Prostate gland (tissue), 2 donors: Measurements from ENCODE around the gene HS6ST3. TPM values are rescaled to one million over a fixed set of nuclear protein-coding genes. Genes with fewer than 3 reads are reported as not detected.

ENCODE experiments used
- DNase-seq: peaks from one replicate; pipeline ENCODE4 v3.0.0-alpha.2; 2019; ENCODE audit warnings: low spot score
- H3K27ac ChIP-seq, 2 donors: fragments of 200-600 bp; sonication (generic); 2 replicates each; pipeline ENCODE4 v1.5.1; 2017 to 2019
- H3K27me3 ChIP-seq: fragments of 200-600 bp; sonication (generic); replicated peaks from 2 replicates; pipeline ENCODE4 v1.5.1; 2019; ENCODE audit not compliant: insufficient read depth
- H3K36me3 ChIP-seq, 2 donors: fragments of 200-600 bp; sonication (generic); 1 replicate in 1 of 2; 2 replicates in 1 of 2; pipeline versions ENCODE4 v1.5.1 to v1.8.1; 2017 to 2019
- H3K4me1 ChIP-seq: fragments of 200-600 bp; sonication (generic); replicated peaks from 2 replicates; pipeline ENCODE4 v1.5.1; 2019
- H3K4me3 ChIP-seq, 2 donors: fragments of 200-600 bp; sonication (generic); 2 replicates each; pipeline ENCODE4 v1.5.1; 2017 to 2019
- H3K9me3 ChIP-seq: fragments of 200-600 bp; sonication (generic); 2 replicates; pipeline ENCODE4 v1.5.1; 2017
- CTCF ChIP-seq, 4 experiments: fragments of 200-600 bp in 2 of 4; fragments of 450-650 bp in 2 of 4; sonication (generic) in 2 of 4; IDR thresholded peaks; 1 replicate in 3 of 4; 2 replicates in 1 of 4; pipeline ENCODE4 v1.5.1; 2016 to 2019; ENCODE audit warnings: antibody characterized with exemption in 4 of 4, mild to moderate bottlenecking in 2 of 4, moderate library complexity in 2 of 4
- POLR2A ChIP-seq: fragments of 450-650 bp; IDR thresholded peaks from one replicate; pipeline ENCODE4 v1.6.1; 2016; ENCODE audit warnings: antibody characterized with exemption, mild to moderate bottlenecking
- POLR2AphosphoS5 ChIP-seq: sonication (generic); formaldehyde crosslinking; IDR thresholded peaks from one replicate; pipeline ENCODE4 v1.6.1; 2017; ENCODE audit warnings: antibody characterized with exemption
- WGBS: methylation state at CpG from one replicate; pipeline ENCODE4 v1.1.5; 2018; 5-methylcytosine and 5-hydroxymethylcytosine counted together
- intact Hi-C: fragments of 100-400 bp; cut with DNase I; formaldehyde crosslinking; loops from one replicate; pipeline ENCODE4 v1.14.2; 2022
- total RNA-seq, 2 donors: library from RNA; depleted of rRNA; stranded (reverse); fragments of >200 nt; gene quantifications; one replicate each; pipeline ENCODE4 v1.1.0, GENCODE V29; 2016

Gene HS6ST3
- total RNA-seq, 2 donors from 2014 or later, result 0.97 to 1.0 TPM

GRCh38 chr13:96673825-96674224 is 583.9 kb downstream of the HS6ST3 start:
- intact Hi-C loops, result no loop called here
- no peak overlapping the region for H3K4me3 ChIP-seq
- no peak for TF ChIP-seq POLR2A
- TF ChIP-seq CTCF (IDR thresholded peaks at IDR 0.05), result no peak
- no peak for TF ChIP-seq POLR2AphosphoS5
- H3K36me3 ChIP-seq, result no peaks in the 10 kb centered on the region
- no peak overlapping the region for H3K27ac ChIP-seq
- WGBS, result 73% methylated on average over 3 of the region's 3 CpGs
- H3K27me3 ChIP-seq, result no peaks in the 10 kb centered on the region
- DNase-seq, result no peak
- no peaks in the 10 kb centered on the region for H3K4me1 ChIP-seq
- no peaks in the 10 kb centered on the region for H3K9me3 ChIP-seq

GRCh38 chr13:96677029-96677428 is 587.1 kb downstream of the HS6ST3 start:
- DNase-seq, result no peak
- Histone ChIP-seq H3K27ac (no peak overlapping the region), H3K4me1 (no peaks in the 10 kb centered on the region), H3K27me3 (no peaks in the 10 kb centered on the region), H3K9me3 (no peaks in the 10 kb centered on the region), H3K4me3 (no peak overlapping the region), H3K36me3 (no peaks in the 10 kb centered on the region)
- intact Hi-C loops, result no loop called here
- TF ChIP-seq CTCF (IDR thresholded peaks at IDR 0.05) (no peak), POLR2A (no peak), POLR2AphosphoS5 (no peak)

- H3K4me1 ChIP-seq, result no peaks in the 10 kb centered on the region
- no peaks in the 10 kb centered on the region for H3K36me3 ChIP-seq
- no peaks in the 10 kb centered on the region for H3K27me3 ChIP-seq
- intact Hi-C loops, result no loop called here
- H3K9me3 ChIP-seq, result no peaks in the 10 kb centered on the region
- TF ChIP-seq CTCF (IDR thresholded peaks at IDR 0.05) (no peak), POLR2A (no peak), POLR2AphosphoS5 (no peak)
- no peak overlapping the region for H3K4me3 ChIP-seq
- WGBS, result 88% methylated on average over 2 of the region's 2 CpGs
- H3K27ac ChIP-seq, result no peak overlapping the region
- DNase-seq, result no peak
Observed at GRCh38 chr13:96678801-96679200, 588.9 kb downstream of the HS6ST3 start.

- Histone ChIP-seq H3K36me3 (no peaks in the 10 kb centered on the region), H3K27me3 (no peaks in the 10 kb centered on the region), H3K4me1 (no peaks in the 10 kb centered on the region), H3K27ac (no peak overlapping the region), H3K9me3 (no peaks in the 10 kb centered on the region), H3K4me3 (no peak overlapping the region)
- no peak for TF ChIP-seq POLR2A
- no peak for TF ChIP-seq POLR2AphosphoS5
- no peak for TF ChIP-seq CTCF (IDR thresholded peaks at IDR 0.05)
- WGBS, result 78% methylated on average over 5 of the region's 5 CpGs
- intact Hi-C loops, result no loop called here
- DNase-seq, result no peak
Observed at GRCh38 chr13:96680898-96681297, 591.0 kb downstream of the HS6ST3 start.

- no peaks in the 10 kb centered on the region for H3K9me3 ChIP-seq
- no peak for TF ChIP-seq CTCF (IDR thresholded peaks at IDR 0.05)
- TF ChIP-seq POLR2AphosphoS5, result no peak
- TF ChIP-seq POLR2A, result no peak
- no peak for DNase-seq
- intact Hi-C loops, result no loop called here
- no peaks in the 10 kb centered on the region for H3K27me3 ChIP-seq
- H3K27ac ChIP-seq, result no peak overlapping the region
- H3K36me3 ChIP-seq, result no peaks in the 10 kb centered on the region
- H3K4me3 ChIP-seq, result no peak overlapping the region
- H3K4me1 ChIP-seq, result no peaks in the 10 kb centered on the region
Observed at GRCh38 chr13:96681766-96682165, 591.9 kb downstream of the HS6ST3 start.
